HL-60/S4 (cell line): ENCODE results near the gene MTERF4.

Experiments used
- in situ Hi-C: fragments of 300-500 bp; cut with MboI; formaldehyde crosslinking; loops from 2 replicates; pipeline ENCODE4 v1.14.3; 2022; ENCODE audit warnings: low sequenced_read_pairs

Gene MTERF4

DNA sequence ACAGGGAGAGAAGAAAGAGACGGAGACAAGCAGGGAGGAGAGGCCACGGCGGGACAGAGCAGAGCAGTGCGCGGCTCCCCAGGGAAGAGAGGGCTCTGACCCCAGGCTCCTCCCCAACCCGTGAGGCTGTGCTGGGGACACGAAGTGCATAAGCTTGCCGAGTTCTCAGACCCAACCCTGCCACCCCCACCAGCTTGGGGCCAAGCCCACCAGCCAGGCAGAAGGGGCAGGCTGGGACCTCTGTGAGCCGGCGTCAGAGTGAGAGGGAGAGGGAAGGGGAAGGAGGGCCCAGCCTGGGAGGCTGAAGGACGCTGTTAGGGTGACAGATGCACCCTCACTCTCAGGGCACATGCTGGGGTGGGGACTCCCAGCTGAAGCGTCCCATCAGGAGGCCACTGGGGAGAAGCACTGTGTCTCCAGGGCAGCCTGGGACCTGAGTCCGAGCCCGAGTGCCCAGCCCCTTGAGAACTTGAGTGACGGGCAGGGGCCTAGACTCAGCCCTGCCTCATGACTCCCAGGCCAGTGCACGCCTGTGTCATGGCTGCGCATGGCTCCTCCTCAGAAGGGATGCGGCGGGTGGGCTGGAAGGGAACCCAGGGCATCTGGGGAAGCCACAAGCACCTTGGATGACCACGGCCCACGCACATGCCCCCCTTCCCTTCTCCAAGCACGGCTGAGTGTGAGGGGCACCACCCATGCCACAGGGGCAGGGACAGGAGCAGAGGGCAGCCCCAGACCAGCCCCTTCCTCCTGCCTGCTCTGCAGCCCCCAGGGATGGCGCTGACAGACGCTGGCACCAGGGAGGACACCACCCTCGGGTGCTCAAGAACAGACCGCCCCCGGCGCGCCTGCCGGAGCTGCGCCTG is 31.0 kb downstream of the MTERF4 start:
- in situ Hi-C loops: no loop called here

- in situ Hi-C loops: no loop called here
Measured at GRCh38 chr2:241070361-241070760, 31.7 kb downstream of the MTERF4 start.

- in situ Hi-C loops: no loop called here
Measured at GRCh38 chr2:241069821-241070281, 32.2 kb downstream of the MTERF4 start.

- in situ Hi-C loops: no loop called here
Measured at GRCh38 chr2:241068942-241069810, 32.9 kb downstream of the MTERF4 start.

- in situ Hi-C loops: no loop called here
Measured at GRCh38 chr2:241068136-241068941, 33.7 kb downstream of the MTERF4 start.

DNA sequence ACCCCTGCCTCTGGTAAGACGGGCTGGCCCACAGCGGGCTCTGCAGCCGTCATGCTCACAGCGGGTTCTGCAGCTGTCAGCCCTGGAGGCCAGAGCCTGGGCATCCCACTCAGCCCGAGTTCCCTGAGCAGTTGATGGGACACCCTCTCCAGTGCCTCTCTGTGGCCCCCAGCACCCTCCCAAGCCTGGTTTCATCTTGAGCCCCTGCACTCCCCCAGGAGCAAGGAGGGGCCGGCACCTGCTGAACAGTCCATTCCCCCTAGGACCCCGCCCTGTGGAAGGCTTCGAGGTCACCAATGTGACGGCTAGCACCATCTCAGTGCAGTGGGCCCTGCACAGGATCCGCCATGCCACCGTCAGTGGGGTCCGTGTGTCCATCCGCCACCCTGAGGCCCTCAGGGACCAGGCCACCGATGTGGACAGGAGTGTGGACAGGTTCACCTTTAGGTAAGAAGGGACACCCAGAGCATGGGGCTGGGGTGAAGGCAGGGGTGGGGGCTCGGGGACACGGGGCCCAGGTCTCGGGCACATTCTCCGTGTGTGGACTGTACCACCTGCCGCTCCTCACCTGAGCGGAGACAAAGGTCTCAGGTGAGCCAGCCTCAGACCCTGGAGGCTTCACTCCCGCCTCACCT is 34.5 kb downstream of the MTERF4 start:
- in situ Hi-C loops: no loop called here

DNA sequence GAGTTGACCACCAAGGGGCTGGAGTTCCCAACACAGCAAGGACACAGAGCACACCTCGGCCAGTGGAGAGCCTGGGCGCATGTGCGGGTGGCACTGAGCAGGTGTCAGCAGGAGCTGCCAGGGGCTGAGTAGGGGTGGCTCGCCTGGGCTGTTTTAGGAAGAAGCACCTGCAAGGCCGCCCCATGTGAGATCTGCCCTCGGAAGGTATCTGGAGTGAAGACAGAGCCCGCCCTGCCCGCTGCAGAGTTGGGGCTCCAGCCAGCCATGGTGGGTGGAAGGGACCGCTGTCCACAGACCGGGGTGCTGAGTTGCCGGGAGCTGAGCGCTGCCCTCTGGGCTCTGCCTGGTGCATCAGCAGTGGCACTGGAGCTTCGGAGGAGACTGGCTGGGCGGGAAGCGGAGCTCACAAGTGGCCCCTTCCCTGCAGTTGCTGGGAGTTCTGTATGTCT is 35.2 kb downstream of the MTERF4 start:
- in situ Hi-C loops: no loop called here

GRCh38 chr2:241066171-241066892 is 35.8 kb downstream of the MTERF4 start:
- in situ Hi-C loops: no loop called here

DNA sequence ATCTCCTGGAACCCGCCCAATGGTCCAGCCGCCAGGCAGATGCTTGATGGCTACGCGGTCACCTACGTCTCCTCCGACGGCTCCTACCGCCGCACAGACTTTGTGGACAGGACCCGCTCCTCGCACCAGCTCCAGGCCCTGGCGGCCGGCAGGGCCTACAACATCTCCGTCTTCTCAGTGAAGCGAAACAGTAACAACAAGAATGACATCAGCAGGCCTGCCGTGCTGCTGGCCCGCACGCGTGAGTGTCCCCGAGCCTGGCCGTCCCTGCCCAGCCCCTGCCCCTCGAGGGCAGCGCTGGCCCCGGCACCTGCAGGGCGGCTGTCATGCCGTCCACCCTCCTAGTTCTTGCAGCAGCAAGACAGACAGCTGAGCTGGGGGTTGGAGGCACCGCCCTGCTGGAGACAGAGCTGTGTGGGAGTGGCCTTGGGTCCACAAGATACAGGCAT is 36.7 kb downstream of the MTERF4 start:
- in situ Hi-C loops: no loop called here

DNA sequence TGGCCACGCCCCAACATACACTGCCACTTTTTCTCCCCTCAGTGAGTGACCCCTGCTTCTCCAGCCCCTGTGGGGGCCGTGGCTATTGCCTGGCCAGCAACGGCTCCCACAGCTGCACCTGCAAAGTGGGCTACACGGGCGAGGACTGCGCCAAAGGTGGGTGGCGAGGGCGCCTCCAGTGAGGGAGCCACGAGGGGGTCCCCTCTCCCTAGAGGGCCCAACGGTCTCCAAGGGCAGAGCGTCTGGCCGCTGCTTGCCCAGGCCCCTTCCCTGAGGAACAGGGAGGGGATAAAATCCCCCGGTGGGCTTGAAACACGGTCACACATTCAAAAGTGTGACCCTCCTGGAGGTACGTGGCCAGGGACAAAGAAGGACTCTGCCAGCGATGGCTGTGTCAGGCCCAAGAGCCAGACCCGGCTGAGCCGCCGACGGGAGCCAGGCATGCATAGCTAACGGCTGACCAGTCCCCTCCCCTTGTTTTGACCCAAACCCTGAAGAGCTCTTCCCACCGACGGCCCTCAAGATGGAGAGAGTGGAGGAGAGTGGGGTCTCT is 37.2 kb downstream of the MTERF4 start:
- in situ Hi-C loops: no loop called here

DNA sequence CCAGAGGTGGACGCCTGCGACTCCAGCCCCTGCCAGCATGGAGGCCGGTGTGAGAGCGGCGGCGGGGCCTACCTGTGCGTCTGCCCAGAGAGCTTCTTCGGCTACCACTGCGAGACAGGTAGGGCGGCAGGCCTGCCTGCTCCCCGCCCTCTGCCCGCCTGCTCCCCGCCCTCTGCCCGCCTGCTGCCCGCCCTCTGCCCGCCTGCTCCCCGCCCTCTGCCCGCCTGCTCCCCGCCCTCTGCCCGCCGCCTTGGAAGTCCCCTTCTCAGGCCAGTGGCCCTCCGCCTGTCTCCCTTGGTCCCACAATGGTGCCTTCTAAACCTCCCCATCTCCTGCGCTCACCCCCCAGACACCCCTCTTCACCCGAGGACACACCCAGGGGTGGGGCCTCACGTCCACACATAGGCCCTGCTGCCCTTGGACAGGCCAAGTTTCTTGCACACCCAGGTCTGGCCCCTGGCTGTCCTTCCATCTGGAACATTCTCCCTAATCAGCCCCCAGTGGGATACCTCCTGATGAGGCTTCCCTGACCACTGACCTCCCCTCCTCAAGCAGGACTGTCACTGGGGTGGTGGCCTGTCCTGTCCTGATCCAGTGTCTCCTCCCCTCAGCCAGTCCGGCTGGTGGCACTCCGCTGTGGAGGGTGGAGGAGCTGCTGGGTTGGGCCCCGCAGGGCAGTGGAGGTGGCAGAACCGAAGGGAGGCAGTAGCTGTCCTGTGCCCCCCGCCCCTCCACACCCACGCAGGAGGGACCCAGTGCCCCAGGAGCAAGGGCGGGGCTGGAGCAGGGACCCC is 37.9 kb downstream of the MTERF4 start:
- in situ Hi-C loops: no loop called here

DNA sequence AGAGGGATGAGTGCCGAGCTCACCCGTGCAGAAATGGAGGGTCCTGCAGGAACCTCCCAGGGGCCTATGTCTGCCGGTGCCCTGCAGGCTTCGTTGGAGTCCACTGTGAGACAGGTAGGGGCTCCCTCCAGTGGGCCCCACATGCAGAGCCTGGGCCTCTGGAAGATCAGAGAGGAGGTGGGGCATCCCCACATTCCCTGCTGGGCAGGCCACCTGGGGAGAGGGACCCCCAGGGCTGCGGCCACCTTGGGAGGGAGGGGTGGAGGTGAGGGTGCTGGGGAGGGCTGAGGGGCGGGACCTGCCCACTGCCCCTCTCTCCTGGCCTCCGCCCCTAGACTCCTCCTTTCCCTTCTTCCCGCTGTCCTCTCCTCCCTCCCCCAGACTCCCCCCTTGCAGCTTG is 38.5 kb downstream of the MTERF4 start:
- in situ Hi-C loops: no loop called here

DNA sequence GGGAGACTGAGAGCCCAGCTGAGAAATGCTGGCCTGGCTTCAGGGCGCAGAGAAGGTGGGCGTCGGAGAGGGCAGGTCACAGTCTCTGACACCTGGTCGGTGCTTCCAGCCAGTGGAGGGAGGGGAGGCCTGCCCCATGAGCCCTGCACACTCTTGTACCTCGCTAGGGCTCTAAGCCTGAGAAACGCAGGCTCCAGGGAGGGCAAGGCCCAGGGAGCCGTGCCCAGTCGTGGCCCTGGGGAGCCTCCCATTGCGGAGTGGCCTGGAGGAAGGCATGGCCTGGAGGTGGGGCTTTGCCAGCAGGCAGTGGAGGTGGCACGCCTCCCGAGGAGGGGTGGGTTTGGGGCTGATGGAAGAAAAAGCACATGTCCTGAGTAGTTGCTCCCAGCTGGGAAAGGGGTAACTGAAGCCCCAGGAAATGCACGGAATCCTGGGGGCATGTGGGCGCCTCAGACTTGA is 39.0 kb downstream of the MTERF4 start:
- in situ Hi-C loops: no loop called here

GRCh38 chr2:241062389-241063092 is 39.5 kb downstream of the MTERF4 start:
- in situ Hi-C loops: no loop called here

- in situ Hi-C loops: no loop called here
Measured at GRCh38 chr2:241061275-241061674, 40.8 kb downstream of the MTERF4 start.

GRCh38 chr2:241053576-241054251 is 48.4 kb downstream of the MTERF4 start:
- in situ Hi-C loops: no loop called here

- in situ Hi-C loops: no loop called here
Measured at GRCh38 chr2:241052677-241053360, 49.3 kb downstream of the MTERF4 start.
